ENCODE results near the gene GCN1.

- TF ChIP-seq CTCF (IDR thresholded peaks at IDR 0.05 in 8 of 11, conservative IDR thresholded peaks at IDR 0.05 in 3 of 11) (no peak), POLR2AphosphoS5 (IDR thresholded peaks at IDR 0.05) (peak in 2 of 3 donors; percentile 33 to 52)
These were observed 35.2 kb upstream of the GCN1 start for GRCh38 chr12:120229487-120230325.

Data from spleen (tissue), 7 donors.